ENCODE data around the gene OR2Z1.

The OR2Z1 gene

DNA sequence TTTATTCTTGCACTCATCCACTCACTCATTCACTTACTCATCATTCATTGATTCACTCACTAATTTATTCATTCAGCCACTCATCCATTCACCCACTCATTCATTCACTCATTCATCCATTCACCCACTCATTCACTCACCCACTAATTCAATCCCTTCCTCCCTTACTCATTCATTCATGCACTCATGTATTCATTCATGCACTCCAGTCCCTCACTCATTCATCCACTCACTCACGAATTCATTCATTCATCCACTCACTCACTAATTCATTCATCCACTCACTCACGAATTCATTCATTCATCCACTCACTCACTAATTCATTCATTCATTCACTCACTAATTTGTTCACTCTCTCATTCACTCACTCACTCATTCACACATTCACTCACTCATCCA is 39.0 kb upstream of the OR2Z1 start:
- H3K27ac ChIP-seq (ENCODE audit: low read length), result no peak overlapping the region
- H3K9me3 ChIP-seq (ENCODE audit: insufficient read depth, low read length, severe bottlenecking), result no peaks in the 10 kb centered on the region
- no peak for DNase-seq
- ATAC-seq (ENCODE audit: insufficient read depth, low read depth), result no peak
- H3K4me1 ChIP-seq (ENCODE audit: insufficient read depth, low read length), result no peaks in the 10 kb centered on the region
- H3K4me3 ChIP-seq (ENCODE audit: low read depth in 1 of 2, low read length in 2 of 2), result no peak overlapping the region
- no peaks in the 10 kb centered on the region for H3K36me3 ChIP-seq (ENCODE audit: insufficient read depth, low read length)
- H3K79me2 ChIP-seq (ENCODE audit: insufficient read depth, low read length), result no peaks in the 10 kb centered on the region
- no peak for TF ChIP-seq EZH2 (IDR thresholded peaks at IDR 0.05; ENCODE audit: borderline replicate concordance, low read depth, low read length, severe bottlenecking)
- TF ChIP-seq, protein P1, sequence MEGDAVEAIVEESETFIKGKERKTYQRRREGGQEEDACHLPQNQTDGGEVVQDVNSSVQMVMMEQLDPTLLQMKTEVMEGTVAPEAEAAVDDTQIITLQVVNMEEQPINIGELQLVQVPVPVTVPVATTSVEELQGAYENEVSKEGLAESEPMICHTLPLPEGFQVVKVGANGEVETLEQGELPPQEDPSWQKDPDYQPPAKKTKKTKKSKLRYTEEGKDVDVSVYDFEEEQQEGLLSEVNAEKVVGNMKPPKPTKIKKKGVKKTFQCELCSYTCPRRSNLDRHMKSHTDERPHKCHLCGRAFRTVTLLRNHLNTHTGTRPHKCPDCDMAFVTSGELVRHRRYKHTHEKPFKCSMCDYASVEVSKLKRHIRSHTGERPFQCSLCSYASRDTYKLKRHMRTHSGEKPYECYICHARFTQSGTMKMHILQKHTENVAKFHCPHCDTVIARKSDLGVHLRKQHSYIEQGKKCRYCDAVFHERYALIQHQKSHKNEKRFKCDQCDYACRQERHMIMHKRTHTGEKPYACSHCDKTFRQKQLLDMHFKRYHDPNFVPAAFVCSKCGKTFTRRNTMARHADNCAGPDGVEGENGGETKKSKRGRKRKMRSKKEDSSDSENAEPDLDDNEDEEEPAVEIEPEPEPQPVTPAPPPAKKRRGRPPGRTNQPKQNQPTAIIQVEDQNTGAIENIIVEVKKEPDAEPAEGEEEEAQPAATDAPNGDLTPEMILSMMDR (IDR thresholded peaks at IDR 0.05; ENCODE audit: borderline replicate concordance, extremely low read depth, low read length, poor library complexity, severe bottlenecking), result no peak
- no peaks in the 10 kb centered on the region for H4K20me1 ChIP-seq (ENCODE audit: insufficient read depth, low read length)
- no peak overlapping the region for H3K4me2 ChIP-seq (ENCODE audit: insufficient read depth, low read length)
- no peak overlapping the region for H3K9ac ChIP-seq (ENCODE audit: low read depth, low read length)
- no peak overlapping the region for H2AFZ ChIP-seq (ENCODE audit: low read depth, low read length)
- H3K27me3 ChIP-seq (ENCODE audit: insufficient read depth, low read length, poor library complexity), result no peaks in the 10 kb centered on the region

DNA sequence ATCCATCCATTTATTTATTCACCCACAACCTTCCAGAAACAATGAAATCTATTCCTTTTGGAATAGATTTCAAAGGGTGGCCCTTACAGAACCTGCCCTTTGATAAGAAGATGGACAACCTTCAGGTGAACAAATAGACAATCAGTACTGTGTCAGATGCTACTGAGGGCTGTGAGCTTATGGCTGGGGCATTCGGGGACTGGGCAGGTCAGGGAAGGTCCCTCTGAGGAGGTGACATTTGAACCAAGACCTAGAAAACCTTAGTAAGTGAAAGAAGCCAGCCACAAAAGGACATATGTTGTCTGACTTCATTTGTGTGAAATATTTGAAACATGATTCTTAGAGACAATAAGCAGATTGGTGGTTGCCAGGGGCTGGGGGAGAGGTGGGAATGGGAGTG is 38.5 kb upstream of the OR2Z1 start:
- no peak for TF ChIP-seq EZH2 (IDR thresholded peaks at IDR 0.05; ENCODE audit: borderline replicate concordance, low read depth, low read length, severe bottlenecking)
- TF ChIP-seq, protein P1 (IDR thresholded peaks at IDR 0.05; ENCODE audit: borderline replicate concordance, extremely low read depth, low read length, poor library complexity, severe bottlenecking), result no peak
- no peaks in the 10 kb centered on the region for H3K27me3 ChIP-seq (ENCODE audit: insufficient read depth, low read length, poor library complexity)
- H3K9ac ChIP-seq (ENCODE audit: low read depth, low read length), result no peak overlapping the region
- no peak overlapping the region for H3K4me2 ChIP-seq (ENCODE audit: insufficient read depth, low read length)
- H3K36me3 ChIP-seq (ENCODE audit: insufficient read depth, low read length), result no peaks in the 10 kb centered on the region
- no peak overlapping the region for H3K4me3 ChIP-seq (ENCODE audit: low read depth in 1 of 2, low read length in 2 of 2)
- H3K27ac ChIP-seq (ENCODE audit: low read length), result no peak overlapping the region
- ATAC-seq (ENCODE audit: insufficient read depth, low read depth) (no peak), DNase-seq (no peak)
- no peaks in the 10 kb centered on the region for H3K9me3 ChIP-seq (ENCODE audit: insufficient read depth, low read length, severe bottlenecking)
- H3K4me1 ChIP-seq (ENCODE audit: insufficient read depth, low read length), result no peaks in the 10 kb centered on the region
- H2AFZ ChIP-seq (ENCODE audit: low read depth, low read length), result no peak overlapping the region
- no peaks in the 10 kb centered on the region for H3K79me2 ChIP-seq (ENCODE audit: insufficient read depth, low read length)
- H4K20me1 ChIP-seq (ENCODE audit: insufficient read depth, low read length), result no peaks in the 10 kb centered on the region

DNA sequence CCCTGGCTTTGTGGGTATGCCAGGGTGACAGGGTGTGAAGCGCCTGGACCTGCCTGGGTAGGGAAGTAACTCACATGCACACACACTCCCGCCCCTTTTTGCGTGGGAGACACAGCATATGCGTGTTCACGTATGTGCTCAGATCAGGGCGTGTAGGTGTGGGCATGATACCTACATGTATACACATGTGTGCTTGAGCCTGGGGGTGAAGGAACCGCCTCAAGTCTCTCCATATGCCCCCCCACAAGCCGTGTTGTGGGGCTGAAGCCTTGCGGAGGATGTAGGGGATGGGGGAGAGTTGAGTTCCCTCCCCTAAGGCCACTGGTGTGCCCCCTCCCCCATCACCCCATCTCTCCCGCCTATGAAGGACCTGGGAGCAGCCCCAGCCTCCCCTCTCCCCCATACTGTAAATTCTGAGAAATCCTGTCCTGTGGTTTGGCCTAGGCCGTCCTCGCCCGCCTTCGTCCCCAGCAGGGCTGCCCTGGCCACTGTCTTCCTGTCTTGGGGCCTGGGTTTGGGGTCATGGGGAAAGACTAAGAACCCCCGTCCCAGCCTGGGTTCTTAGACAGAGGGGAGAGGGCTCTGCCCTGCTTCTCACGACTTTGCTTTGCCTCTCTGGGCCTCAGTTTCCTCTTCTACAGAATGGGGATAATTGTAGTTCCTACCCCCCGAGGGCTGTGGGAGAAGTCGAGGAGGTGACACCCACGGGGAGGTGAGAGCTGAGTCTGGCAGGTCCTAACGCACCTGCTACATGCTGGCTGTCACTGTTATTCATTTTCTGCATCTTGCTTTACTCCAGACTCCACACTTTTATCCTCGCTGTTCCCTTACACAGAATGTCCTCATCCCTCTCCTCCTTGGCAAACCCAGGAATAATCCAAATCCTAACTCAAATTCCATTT is 37.2 kb upstream of the OR2Z1 start:
- no peaks in the 10 kb centered on the region for H3K36me3 ChIP-seq (ENCODE audit: insufficient read depth, low read length)
- H3K27me3 ChIP-seq (ENCODE audit: insufficient read depth, low read length, poor library complexity), result no peaks in the 10 kb centered on the region
- ATAC-seq (ENCODE audit: insufficient read depth, low read depth) (no peak), DNase-seq (no peak)
- H3K9ac ChIP-seq (ENCODE audit: low read depth, low read length), result no peak overlapping the region
- H3K4me2 ChIP-seq (ENCODE audit: insufficient read depth, low read length), result no peak overlapping the region
- H3K4me1 ChIP-seq (ENCODE audit: insufficient read depth, low read length), result no peaks in the 10 kb centered on the region
- H2AFZ ChIP-seq (ENCODE audit: low read depth, low read length), result no peak overlapping the region
- no peaks in the 10 kb centered on the region for H3K79me2 ChIP-seq (ENCODE audit: insufficient read depth, low read length)
- H3K4me3 ChIP-seq (ENCODE audit: low read depth in 1 of 2, low read length in 2 of 2), result no peak overlapping the region
- H3K27ac ChIP-seq (ENCODE audit: low read length), result no peak overlapping the region
- no peaks in the 10 kb centered on the region for H4K20me1 ChIP-seq (ENCODE audit: insufficient read depth, low read length)
- no peaks in the 10 kb centered on the region for H3K9me3 ChIP-seq (ENCODE audit: insufficient read depth, low read length, severe bottlenecking)
- no peak for TF ChIP-seq EZH2 (IDR thresholded peaks at IDR 0.05; ENCODE audit: borderline replicate concordance, low read depth, low read length, severe bottlenecking)
- TF ChIP-seq, protein P1 (IDR thresholded peaks at IDR 0.05; ENCODE audit: borderline replicate concordance, extremely low read depth, low read length, poor library complexity, severe bottlenecking), result no peak
